Thoracic aorta (tissue), 2 donors: Measurements from ENCODE around the gene SIPA1L2. TPM values are rescaled to one million over a fixed set of nuclear protein-coding genes. Genes with fewer than 3 reads are reported as not detected.

Source experiments
- ATAC-seq: fragments of 150-250 bp; one replicate; pipeline ENCODE4 v1.8.0; 2017; ENCODE audit warnings: low read depth; ENCODE audit not compliant: insufficient number of reproducible peaks, low FRiP score
- DNase-seq: peaks from one replicate; pipeline ENCODE4 v3.0.0-alpha.2; 2020; ENCODE audit warnings: low spot score
- H3K27ac ChIP-seq, 2 donors: fragments of 200-600 bp; sonication (generic); 1 replicate in 1 of 2; 2 replicates in 1 of 2; pipeline ENCODE4 v1.5.1; 2016; ENCODE audit warnings: mild to moderate bottlenecking in 2 of 2, moderate library complexity in 2 of 2
- H3K27me3 ChIP-seq: fragments of 200-600 bp; sonication (generic); replicated peaks from 2 replicates; pipeline ENCODE4 v1.6.0; 2016; ENCODE audit warnings: mild to moderate bottlenecking; ENCODE audit not compliant: insufficient read depth
- H3K36me3 ChIP-seq: fragments of 200-600 bp; sonication (generic); one replicate; pipeline ENCODE4 v1.5.1; 2016
- H3K4me1 ChIP-seq, 2 donors: fragments of 200-600 bp; sonication (generic); 1 replicate in 1 of 2; 2 replicates in 1 of 2; pipeline versions ENCODE4 v1.5.1 to v1.6.0; 2016; ENCODE audit warnings: low read depth in 2 of 2, mild to moderate bottlenecking in 1 of 2; ENCODE audit not compliant: control insufficient read depth in 1 of 2
- H3K4me3 ChIP-seq: fragments of 200-600 bp; sonication (generic); 2 replicates; pipeline ENCODE4 v1.5.1; 2016; ENCODE audit warnings: mild to moderate bottlenecking
- H3K9me3 ChIP-seq: fragments of 200-600 bp; sonication (generic); 2 replicates; pipeline ENCODE4 v1.5.1; 2016
- CTCF ChIP-seq: fragments of 200-600 bp; sonication (generic); IDR thresholded peaks from one replicate; pipeline ENCODE4 v1.5.1; 2019; ENCODE audit warnings: antibody characterized with exemption
- total RNA-seq, 2 donors: library from RNA; depleted of rRNA; stranded (reverse); fragments of >200 nt; gene quantifications; one replicate each; pipeline versions ENCODE4 v1.1.0 to v1.2.3, GENCODE V29; 2016

SIPA1L2 gene
- total RNA-seq, 2 donors from 2014 or later = 13.0 to 20.4 TPM

- Histone ChIP-seq H3K36me3 (no peaks in the 10 kb centered on the region), H3K27ac (no peak overlapping the region), H3K4me1 (peaks cover 4 to 6% of the 10 kb centered on the region in 2 donors), H3K9me3 (no peaks in the 10 kb centered on the region), H3K27me3 (no peaks in the 10 kb centered on the region), H3K4me3 (no peak overlapping the region)
- no peak for DNase-seq
- no peak for TF ChIP-seq CTCF
- no peak for ATAC-seq
These were observed 5.3 kb upstream of the SIPA1L2 start for GRCh38 chr1:232635279-232635678.

GRCh38 chr1:232634096-232634495, 4.2 kb upstream of the SIPA1L2 start:
- Histone ChIP-seq H3K27me3 (no peaks in the 10 kb centered on the region), H3K9me3 (no peaks in the 10 kb centered on the region), H3K36me3 (no peaks in the 10 kb centered on the region), H3K27ac (no peak overlapping the region), H3K4me1 (peaks cover 4 to 8% of the 10 kb centered on the region in 2 donors), H3K4me3 (no peak overlapping the region)
- ATAC-seq (no peak), DNase-seq (no peak)
- no peak for TF ChIP-seq CTCF

GRCh38 chr1:232630894-232631195, 912 bp upstream of the SIPA1L2 start:
- Histone ChIP-seq H3K4me3 (peak overlapping the region; percentile 91), H3K36me3 (no peaks in the 10 kb centered on the region), H3K4me1 (peaks cover 4 to 12% of the 10 kb centered on the region in 2 donors), H3K9me3 (no peaks in the 10 kb centered on the region), H3K27me3 (no peaks in the 10 kb centered on the region), H3K27ac (peak overlapping the region; percentile 76 to 83)
- ATAC-seq = no peak
- no peak for TF ChIP-seq CTCF
- no peak for DNase-seq

GRCh38 chr1:232629250-232630046, 485 bp downstream of the SIPA1L2 start:
- TF ChIP-seq CTCF = no peak
- Histone ChIP-seq H3K4me1 (peaks cover 4 to 12% of the 10 kb centered on the region in 2 donors), H3K27ac (no peak overlapping the region), H3K36me3 (no peaks in the 10 kb centered on the region), H3K4me3 (peak overlapping the region; percentile 91), H3K9me3 (no peaks in the 10 kb centered on the region), H3K27me3 (no peaks in the 10 kb centered on the region)
- DNase-seq = no peak
- peak; percentile 26 for ATAC-seq

GRCh38 chr1:232628335-232629249, 1.3 kb downstream of the SIPA1L2 start:
- no peak for DNase-seq
- Histone ChIP-seq H3K9me3 (no peaks in the 10 kb centered on the region), H3K27me3 (no peaks in the 10 kb centered on the region), H3K27ac (no peak overlapping the region), H3K36me3 (no peaks in the 10 kb centered on the region), H3K4me1 (peaks cover 4 to 12% of the 10 kb centered on the region in 2 donors), H3K4me3 (peak overlapping the region; percentile 91)
- no peak for ATAC-seq
- TF ChIP-seq CTCF = no peak
